ENCODE measurements around the gene HIBCH.
A peak's percentile ranks its signal among the peaks of the same experiment; 100 is the strongest.

HIBCH gene

GRCh38 chr2:190344276-190344827, 24.7 kb upstream of the HIBCH start:
- Histone ChIP-seq H3K79me1 (ENCODE audit: low read depth, low read length) (no peaks in the 10 kb centered on the region), H4K8ac (ENCODE audit: low read depth, low read length) (no peak overlapping the region), H2BK15ac (ENCODE audit: low read length) (peak overlapping the region; percentile 81), H2BK12ac (ENCODE audit: low read length) (no peak overlapping the region), H3K4me2 (ENCODE audit: insufficient read depth, low read length, poor library complexity, severe bottlenecking) (peak overlapping the region; percentile 96), H2AFZ (ENCODE audit: low read length) (peak overlapping the region; percentile 99), H3K23ac (ENCODE audit: low read depth, low read length, poor library complexity) (no peak overlapping the region), H2BK120ac (ENCODE audit: low read depth, low read length) (no peak overlapping the region), H3K4ac (ENCODE audit: low read length) (no peak overlapping the region), H3K27me3 (ENCODE audit: control insufficient read depth in 3 of 3, insufficient read depth in 3 of 3, low read depth in 1 of 3, low read length in 3 of 3) (peaks cover 0 to 4% (median 2%) of the 10 kb centered on the region in 3 experiments), H3K36me3 (replicated peaks in 1 of 2; ENCODE audit: control insufficient read depth in 2 of 2, insufficient read depth in 2 of 2, low read length in 2 of 2) (no peaks in the 10 kb centered on the region), H3K9ac (ENCODE audit: low read depth, low read length, poor library complexity) (no peak overlapping the region), H3K18ac (ENCODE audit: low read length) (no peak overlapping the region), H2AK5ac (ENCODE audit: low read depth, low read length) (no peak overlapping the region), H3K27ac (replicated peaks; ENCODE audit: low read length) (no peak overlapping the region), H4K91ac (ENCODE audit: low read depth, low read length, poor library complexity) (no peak overlapping the region), H3K9me3 (replicated peaks in 1 of 2; ENCODE audit: control insufficient read depth in 2 of 2, insufficient read depth in 1 of 2, low read depth in 1 of 2, low read length in 2 of 2) (no peaks in the 10 kb centered on the region), H3K14ac (ENCODE audit: low read length) (no peak overlapping the region), H3K4me3 (ENCODE audit: low read length in 2 of 2) (peak overlapping the region; percentile 67 to 77), H2BK5ac (ENCODE audit: low read length) (no peak overlapping the region), H3K4me1 (ENCODE audit: control insufficient read depth in 2 of 2, insufficient read depth in 1 of 2, low read depth in 1 of 2, low read length in 2 of 2) (peaks cover 4 to 7% of the 10 kb centered on the region in 2 donors)
- DNase-seq (ENCODE audit: low spot score), result no peak
- no CpG with 5 or more reads among the region's 7 CpGs for WGBS, 2 donors (ENCODE audit: extremely low coverage in 2 of 2, insufficient read length in 2 of 2, insufficient replicate concordance in 1 of 2)

- Histone ChIP-seq H3K9me3 (replicated peaks in 1 of 2; ENCODE audit: control insufficient read depth in 2 of 2, insufficient read depth in 1 of 2, low read depth in 1 of 2, low read length in 2 of 2) (no peaks in the 10 kb centered on the region), H2BK120ac (ENCODE audit: low read depth, low read length) (no peak within 1 kb of the TSS), H3K4me3 (ENCODE audit: low read length in 2 of 2) (peak within 1 kb of the TSS; percentile 67 to 77), H2BK15ac (ENCODE audit: low read length) (peak within 1 kb of the TSS; percentile 81), H3K23ac (ENCODE audit: low read depth, low read length, poor library complexity) (peak within 1 kb of the TSS; percentile 80), H2BK12ac (ENCODE audit: low read length) (peak within 1 kb of the TSS; percentile 90), H3K27ac (replicated peaks; ENCODE audit: low read length) (no peak within 1 kb of the TSS), H3K4ac (ENCODE audit: low read length) (no peak within 1 kb of the TSS), H3K18ac (ENCODE audit: low read length) (peak within 1 kb of the TSS; percentile 95), H4K8ac (ENCODE audit: low read depth, low read length) (peak within 1 kb of the TSS; percentile 82), H3K79me1 (ENCODE audit: low read depth, low read length) (no peaks in the 10 kb centered on the region), H2AFZ (ENCODE audit: low read length) (peak within 1 kb of the TSS; percentile 99), H3K27me3 (ENCODE audit: control insufficient read depth in 3 of 3, insufficient read depth in 3 of 3, low read depth in 1 of 3, low read length in 3 of 3) (peaks cover 0 to 4% (median 2%) of the 10 kb centered on the region in 3 experiments), H2AK5ac (ENCODE audit: low read depth, low read length) (peak within 1 kb of the TSS; percentile 47), H3K9ac (ENCODE audit: low read depth, low read length, poor library complexity) (peak within 1 kb of the TSS; percentile 86), H3K14ac (ENCODE audit: low read length) (peak within 1 kb of the TSS; percentile 94), H3K4me2 (ENCODE audit: insufficient read depth, low read length, poor library complexity, severe bottlenecking) (peak within 1 kb of the TSS; percentile 96), H4K91ac (ENCODE audit: low read depth, low read length, poor library complexity) (no peak within 1 kb of the TSS), H3K36me3 (replicated peaks in 1 of 2; ENCODE audit: control insufficient read depth in 2 of 2, insufficient read depth in 2 of 2, low read length in 2 of 2) (no peaks in the 10 kb centered on the region), H3K4me1 (ENCODE audit: control insufficient read depth in 2 of 2, insufficient read depth in 1 of 2, low read depth in 1 of 2, low read length in 2 of 2) (peaks cover 4 to 7% of the 10 kb centered on the region in 2 donors), H2BK5ac (ENCODE audit: low read length) (peak within 1 kb of the TSS; percentile 24)
- DNase-seq (ENCODE audit: low spot score), result peak; percentile 44
- WGBS, 2 donors (ENCODE audit: extremely low coverage in 2 of 2, insufficient read length in 2 of 2, insufficient replicate concordance in 1 of 2), result no CpG with 5 or more reads among the region's 99 CpGs
Observed at GRCh38 chr2:190343536-190344275, 24.1 kb upstream of the HIBCH start, which contains the start of gene INPP1. Gene INPP1, plus strand, starts transcription at chr2:190343589. Its CDS starts 16,514 bp downstream, at chr2:190360103.

GRCh38 chr2:190343089-190343535, 23.5 kb upstream of the HIBCH start:
- DNase-seq (ENCODE audit: low spot score), result no peak
- Histone ChIP-seq H3K36me3 (replicated peaks in 1 of 2; ENCODE audit: control insufficient read depth in 2 of 2, insufficient read depth in 2 of 2, low read length in 2 of 2) (no peaks in the 10 kb centered on the region), H3K14ac (ENCODE audit: low read length) (no peak overlapping the region), H2BK120ac (ENCODE audit: low read depth, low read length) (no peak overlapping the region), H3K79me1 (ENCODE audit: low read depth, low read length) (no peaks in the 10 kb centered on the region), H3K9me3 (replicated peaks in 1 of 2; ENCODE audit: control insufficient read depth in 2 of 2, insufficient read depth in 1 of 2, low read depth in 1 of 2, low read length in 2 of 2) (no peaks in the 10 kb centered on the region), H3K23ac (ENCODE audit: low read depth, low read length, poor library complexity) (no peak overlapping the region), H4K91ac (ENCODE audit: low read depth, low read length, poor library complexity) (no peak overlapping the region), H3K4ac (ENCODE audit: low read length) (no peak overlapping the region), H3K4me2 (ENCODE audit: insufficient read depth, low read length, poor library complexity, severe bottlenecking) (peak overlapping the region; percentile 96), H3K4me1 (ENCODE audit: control insufficient read depth in 2 of 2, insufficient read depth in 1 of 2, low read depth in 1 of 2, low read length in 2 of 2) (peaks cover 4 to 7% of the 10 kb centered on the region in 2 donors), H2BK5ac (ENCODE audit: low read length) (peak overlapping the region; percentile 24), H2AFZ (ENCODE audit: low read length) (peak overlapping the region; percentile 99), H2AK5ac (ENCODE audit: low read depth, low read length) (no peak overlapping the region), H3K9ac (ENCODE audit: low read depth, low read length, poor library complexity) (peak overlapping the region; percentile 86), H3K18ac (ENCODE audit: low read length) (peak overlapping the region; percentile 95), H3K27ac (replicated peaks; ENCODE audit: low read length) (no peak overlapping the region), H3K27me3 (ENCODE audit: control insufficient read depth in 3 of 3, insufficient read depth in 3 of 3, low read depth in 1 of 3, low read length in 3 of 3) (peaks cover 0 to 4% (median 2%) of the 10 kb centered on the region in 3 experiments), H3K4me3 (ENCODE audit: low read length in 2 of 2) (peak overlapping the region; percentile 67 to 77), H4K8ac (ENCODE audit: low read depth, low read length) (no peak overlapping the region), H2BK15ac (ENCODE audit: low read length) (peak overlapping the region; percentile 81), H2BK12ac (ENCODE audit: low read length) (no peak overlapping the region)
- WGBS, 2 donors (ENCODE audit: extremely low coverage in 2 of 2, insufficient read length in 2 of 2, insufficient replicate concordance in 1 of 2), result no CpG with 5 or more reads among the region's 10 CpGs

GRCh38 chr2:190342611-190343010, 23.0 kb upstream of the HIBCH start:
- no peak overlapping the region for H3K14ac ChIP-seq (ENCODE audit: low read length)
- H2AK5ac ChIP-seq (ENCODE audit: low read depth, low read length), result peak overlapping the region; percentile 47
- H3K4me1 ChIP-seq (ENCODE audit: control insufficient read depth in 2 of 2, insufficient read depth in 1 of 2, low read depth in 1 of 2, low read length in 2 of 2), result peaks cover 4 to 7% of the 10 kb centered on the region in 2 donors
- H3K4me2 ChIP-seq (ENCODE audit: insufficient read depth, low read length, poor library complexity, severe bottlenecking), result no peak overlapping the region
- no peak overlapping the region for H2BK12ac ChIP-seq (ENCODE audit: low read length)
- H3K9ac ChIP-seq (ENCODE audit: low read depth, low read length, poor library complexity), result no peak overlapping the region
- H4K91ac ChIP-seq (ENCODE audit: low read depth, low read length, poor library complexity), result no peak overlapping the region
- no peaks in the 10 kb centered on the region for H3K9me3 ChIP-seq (replicated peaks in 1 of 2; ENCODE audit: control insufficient read depth in 2 of 2, insufficient read depth in 1 of 2, low read depth in 1 of 2, low read length in 2 of 2)
- no peak overlapping the region for H3K18ac ChIP-seq (ENCODE audit: low read length)
- no peak overlapping the region for H4K8ac ChIP-seq (ENCODE audit: low read depth, low read length)
- no peaks in the 10 kb centered on the region for H3K79me1 ChIP-seq (ENCODE audit: low read depth, low read length)
- H2BK5ac ChIP-seq (ENCODE audit: low read length), result no peak overlapping the region
- no peak overlapping the region for H3K23ac ChIP-seq (ENCODE audit: low read depth, low read length, poor library complexity)
- H3K4me3 ChIP-seq (ENCODE audit: low read length in 2 of 2), result no peak overlapping the region
- H2BK15ac ChIP-seq (ENCODE audit: low read length), result no peak overlapping the region
- no peaks in the 10 kb centered on the region for H3K36me3 ChIP-seq (replicated peaks in 1 of 2; ENCODE audit: control insufficient read depth in 2 of 2, insufficient read depth in 2 of 2, low read length in 2 of 2)
- WGBS, 2 donors (ENCODE audit: extremely low coverage in 2 of 2, insufficient read length in 2 of 2, insufficient replicate concordance in 1 of 2), result no CpG with 5 or more reads among the region's 4 CpGs
- DNase-seq (ENCODE audit: low spot score), result no peak
- H3K27ac ChIP-seq (replicated peaks; ENCODE audit: low read length), result no peak overlapping the region
- no peak overlapping the region for H2BK120ac ChIP-seq (ENCODE audit: low read depth, low read length)
- peak overlapping the region; percentile 67 for H2AFZ ChIP-seq (ENCODE audit: low read length)
- peaks cover 0 to 4% (median 2%) of the 10 kb centered on the region in 3 experiments for H3K27me3 ChIP-seq (ENCODE audit: control insufficient read depth in 3 of 3, insufficient read depth in 3 of 3, low read depth in 1 of 3, low read length in 3 of 3)
- no peak overlapping the region for H3K4ac ChIP-seq (ENCODE audit: low read length)

All from neuronal stem cell (in vitro differentiated cells).